GM23248 (cell line): ENCODE data around the gene ZNF732. TPM values are rescaled to one million over a fixed set of nuclear protein-coding genes. Genes with fewer than 3 reads are reported as not detected.

Experiments used
- DNase-seq: peaks from one replicate; pipeline ENCODE4 v3.0.0-alpha.2; 2015
- H2AFZ ChIP-seq: fragments of 200-600 bp; sonication (generic); 2 replicates; pipeline ENCODE4 v1.6.1; 2016; ENCODE audit warnings: antibody characterized with exemption
- H3F3A ChIP-seq: fragments of 200-600 bp; sonication (generic); 2 replicates; pipeline ENCODE4 v1.6.1; 2016; ENCODE audit warnings: mild to moderate bottlenecking, antibody characterized with exemption, mixed run types; ENCODE audit not compliant: insufficient read depth
- H3K27ac ChIP-seq: fragments of 200-600 bp; sonication (generic); 2 replicates; pipeline ENCODE4 v1.5.1; 2016; ENCODE audit warnings: mild to moderate bottlenecking
- H3K27me3 ChIP-seq: fragments of 200-600 bp; sonication (generic); replicated peaks from 2 replicates; pipeline ENCODE4 v1.6.1; 2016; ENCODE audit warnings: mild to moderate bottlenecking; ENCODE audit not compliant: insufficient read depth
- H3K36me3 ChIP-seq: fragments of 200-600 bp; sonication (generic); 2 replicates; pipeline ENCODE4 v1.6.1; 2016; ENCODE audit warnings: low read depth, mild to moderate bottlenecking
- H3K4me1 ChIP-seq: fragments of 200-600 bp; sonication (generic); 2 replicates; pipeline ENCODE4 v1.6.1; 2016; ENCODE audit warnings: mild to moderate bottlenecking; ENCODE audit not compliant: insufficient read depth
- H3K4me2 ChIP-seq: fragments of 200-600 bp; sonication (generic); one replicate; pipeline ENCODE4 v1.6.1; 2016; ENCODE audit warnings: mild to moderate bottlenecking; ENCODE audit not compliant: unreplicated experiment
- H3K4me3 ChIP-seq: fragments of 200-600 bp; sonication (generic); 2 replicates; pipeline ENCODE4 v1.5.1; 2016; ENCODE audit warnings: mild to moderate bottlenecking
- H3K79me2 ChIP-seq: fragments of 200-600 bp; sonication (generic); 2 replicates; pipeline ENCODE4 v1.6.1; 2016; ENCODE audit warnings: mild to moderate bottlenecking; ENCODE audit not compliant: insufficient read depth
- H3K9ac ChIP-seq: fragments of 200-600 bp; sonication (generic); 2 replicates; pipeline ENCODE4 v1.6.1; 2016; ENCODE audit warnings: mild to moderate bottlenecking
- H3K9me2 ChIP-seq: fragments of 200-600 bp; sonication (generic); 2 replicates; pipeline ENCODE4 v1.6.1; 2016; ENCODE audit warnings: mixed run types, mild to moderate bottlenecking, moderate library complexity; ENCODE audit not compliant: insufficient read depth
- H3K9me3 ChIP-seq: fragments of 200-600 bp; sonication (generic); one replicate; pipeline ENCODE4 v1.6.1; 2017; ENCODE audit warnings: low read depth
- H4K20me1 ChIP-seq: fragments of 200-600 bp; sonication (generic); 2 replicates; pipeline ENCODE4 v1.6.0; 2016; ENCODE audit not compliant: insufficient read depth
- EZH2 ChIP-seq: fragments of 200-600 bp; sonication (generic); IDR thresholded peaks from 2 replicates; pipeline ENCODE4 v1.6.1; 2018; ENCODE audit warnings: antibody characterized with exemption, mild to moderate bottlenecking; ENCODE audit not compliant: insufficient read depth, poor library complexity, severe bottlenecking
- EZH2phosphoT487 ChIP-seq: fragments of 200-600 bp; sonication (generic); IDR thresholded peaks from 2 replicates; pipeline ENCODE4 v1.6.1; 2018; ENCODE audit warnings: antibody characterized with exemption, moderate library complexity, mild to moderate bottlenecking, low read depth; ENCODE audit not compliant: insufficient read depth
- WGBS, 2 experiments: methylation state at CpG; one replicate each; pipeline ENCODE4 v1.1.6; 2015 to 2017; ENCODE audit warnings: low lambda C conversion rate in 2 of 2, low coverage in 1 of 2; ENCODE audit errors: missing lambda C conversion rate in 2 of 2; 5-methylcytosine and 5-hydroxymethylcytosine counted together
- in situ Hi-C: fragments of 300-500 bp; cut with MboI; formaldehyde crosslinking; loops from 2 replicates; pipeline ENCODE4 v1.15.0; 2020
- polyA plus RNA-seq: library from polyadenylated mRNA; unstranded; fragments of >200 nt; fragmentation: Nextera tagmentation; extraction: Ambion mirVana; gene quantifications from 2 replicates; pipeline ENCODE4 v1.2.1, GENCODE V29; 2016
- total RNA-seq: library from RNA; depleted of rRNA; stranded (reverse); fragments of >200 nt; shearing (Covaris generic); gene quantifications from 2 replicates; pipeline ENCODE4 v1.2.3, GENCODE V29; 2014; rRNA removed

Gene ZNF732
- total RNA-seq, result 0.11 and 0.51 TPM in 2 replicates
- polyA plus RNA-seq, result 0.11 TPM in 1 of 2 replicates, not detected in the other

GRCh38 chr4:304969-305680, at the start of gene ZNF732:
Gene ZNF732 (minus strand): TSS chr4:305474. CDS start chr4:305310, 164 bp downstream.
- peak; percentile 84 for DNase-seq
- H3K4me2 ChIP-seq, result peak within 1 kb of the TSS; percentile 41
- H3K9me3 ChIP-seq, result no peaks in the 10 kb centered on the region
- H3K36me3 ChIP-seq, result no peaks in the 10 kb centered on the region
- H3K4me3 ChIP-seq, result peak within 1 kb of the TSS; percentile 75
- TF ChIP-seq EZH2 (no peak), EZH2phosphoT487 (no peak)
- no peaks in the 10 kb centered on the region for H4K20me1 ChIP-seq
- no peaks in the 10 kb centered on the region for H3K79me2 ChIP-seq
- H3F3A ChIP-seq, result no peaks in the 10 kb centered on the region
- in situ Hi-C loops, result no loop called here
- peak within 1 kb of the TSS; percentile 82 for H2AFZ ChIP-seq
- peak within 1 kb of the TSS; percentile 61 for H3K9ac ChIP-seq
- H3K27me3 ChIP-seq, result no peaks in the 10 kb centered on the region
- no peaks in the 10 kb centered on the region for H3K4me1 ChIP-seq
- no peak within 1 kb of the TSS for H3K27ac ChIP-seq
- 3 to 5% methylated on average over 53 of the region's 53 CpGs for WGBS, 2 experiments
- no peaks in the 10 kb centered on the region for H3K9me2 ChIP-seq

- H3K27me3 ChIP-seq, result no peaks in the 10 kb centered on the region
- DNase-seq, result peak; percentile 35
- no peak overlapping the region for H3K27ac ChIP-seq
- H3K4me2 ChIP-seq, result no peak overlapping the region
- H3K4me1 ChIP-seq, result no peaks in the 10 kb centered on the region
- H2AFZ ChIP-seq, result no peak overlapping the region
- H3F3A ChIP-seq, result 0 out of 2 replicates have a peak, but pooled peaks cover 6% of the 10 kb centered on the region
- no peak for TF ChIP-seq EZH2phosphoT487
- TF ChIP-seq EZH2, result no peak
- no peak overlapping the region for H3K4me3 ChIP-seq
- no peaks in the 10 kb centered on the region for H3K9me2 ChIP-seq
- in situ Hi-C loops, result no loop called here
- H3K9ac ChIP-seq, result no peak overlapping the region
- no peaks in the 10 kb centered on the region for H4K20me1 ChIP-seq
- H3K9me3 ChIP-seq, result no peaks in the 10 kb centered on the region
- H3K79me2 ChIP-seq, result peaks cover 69% of the 10 kb centered on the region
- 96 to 98% methylated on average over 4 of the region's 4 CpGs for WGBS, 2 experiments
- peaks cover 24% of the 10 kb centered on the region for H3K36me3 ChIP-seq
Measured at GRCh38 chr4:340011-340410, 34.7 kb upstream of the ZNF732 start.

DNA sequence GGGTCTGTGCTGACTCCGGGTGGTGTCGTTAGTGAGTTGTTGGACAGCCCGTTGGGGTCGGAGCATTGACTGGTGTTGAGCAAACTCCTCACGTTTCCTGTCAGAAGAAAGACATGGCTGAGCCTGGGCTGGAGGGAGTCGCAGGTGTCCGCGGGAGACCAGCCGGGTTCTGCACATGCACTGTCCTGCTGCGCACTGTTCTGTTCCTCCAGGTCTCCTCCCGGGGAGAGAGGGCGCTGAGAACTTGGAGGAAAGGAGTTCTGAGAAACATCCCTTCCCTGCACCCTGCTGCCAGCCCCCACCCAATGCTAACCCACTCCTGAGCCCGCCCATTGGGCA, 33.5 kb upstream of the ZNF732 start:
- no peaks in the 10 kb centered on the region for H3K9me3 ChIP-seq
- TF ChIP-seq EZH2, result no peak
- TF ChIP-seq EZH2phosphoT487, result no peak
- H3K79me2 ChIP-seq, result peaks cover 58% of the 10 kb centered on the region
- no peaks in the 10 kb centered on the region for H3K9me2 ChIP-seq
- H3K27me3 ChIP-seq, result no peaks in the 10 kb centered on the region
- H4K20me1 ChIP-seq, result no peaks in the 10 kb centered on the region
- H3K4me3 ChIP-seq, result peak overlapping the region; percentile 89
- DNase-seq, result no peak
- H3K36me3 ChIP-seq, result peaks cover 11% of the 10 kb centered on the region
- no peaks in the 10 kb centered on the region for H3K4me1 ChIP-seq
- H2AFZ ChIP-seq, result peak overlapping the region; percentile 93
- H3F3A ChIP-seq, result 0 out of 2 replicates have a peak, but pooled peaks cover 6% of the 10 kb centered on the region
- 42 to 43% methylated on average over 10 to 13 of the region's 13 CpGs for WGBS, 2 experiments
- H3K4me2 ChIP-seq, result peak overlapping the region; percentile 85
- in situ Hi-C loops, result no loop called here
- H3K27ac ChIP-seq, result peak overlapping the region; percentile 91; the same call in 1 of the 2 replicates
- H3K9ac ChIP-seq, result peak overlapping the region; percentile 91

GRCh38 chr4:337932-338758, 32.9 kb upstream of the ZNF732 start:
- Histone ChIP-seq H3K9me2 (no peaks in the 10 kb centered on the region), H3K4me2 (peak overlapping the region; percentile 85), H3K36me3 (peaks cover 7% of the 10 kb centered on the region), H3K9me3 (no peaks in the 10 kb centered on the region), H3K27me3 (no peaks in the 10 kb centered on the region), H3K27ac (peak overlapping the region; percentile 91), H3F3A (0 out of 2 replicates have a peak, but pooled peaks cover 6% of the 10 kb centered on the region), H2AFZ (peak overlapping the region; percentile 93), H3K9ac (peak overlapping the region; percentile 91), H4K20me1 (no peaks in the 10 kb centered on the region), H3K79me2 (peaks cover 52% of the 10 kb centered on the region), H3K4me1 (no peaks in the 10 kb centered on the region), H3K4me3 (peak overlapping the region; percentile 89)
- peak; percentile 68 for DNase-seq
- 3% methylated on average over 51 to 52 of the region's 52 CpGs for WGBS, 2 experiments
- in situ Hi-C loops, result no loop called here
- TF ChIP-seq EZH2phosphoT487 (no peak), EZH2 (no peak)
